ENCODE data around the gene VHLL.

DNA sequence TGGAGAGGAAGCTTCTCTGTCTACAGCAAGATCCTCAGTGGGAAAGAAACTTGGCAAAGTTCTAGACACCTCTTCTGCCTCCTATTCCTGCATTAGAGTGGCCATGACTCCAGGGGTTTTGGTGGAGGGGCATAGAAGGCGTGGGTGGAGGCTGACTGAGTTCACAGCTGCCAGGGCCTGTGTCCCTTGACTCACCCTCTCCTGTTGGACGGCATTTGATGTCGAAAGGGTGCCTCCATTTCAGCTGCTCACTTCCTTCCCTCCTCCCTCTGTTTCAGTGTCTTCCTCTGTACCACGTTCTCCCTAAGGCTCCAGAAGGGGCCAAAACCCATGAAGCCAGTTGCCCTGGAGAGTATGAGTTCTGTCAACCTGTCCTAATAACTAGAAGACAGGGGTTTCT is 14.3 kb downstream of the VHLL start:
- TF ChIP-seq TAF1 (IDR thresholded peaks at IDR 0.05; ENCODE audit: borderline replicate concordance, low read depth, low read length) (no peak), CREB1 (IDR thresholded peaks at IDR 0.05; ENCODE audit: low read depth) (no peak), NR2C2 (IDR thresholded peaks at IDR 0.05; ENCODE audit: borderline replicate concordance, control insufficient read depth, insufficient read length, low read depth) (no peak), ASH2L (IDR thresholded peaks at IDR 0.05; ENCODE audit: borderline replicate concordance, low read depth) (no peak), IKZF1 (conservative IDR thresholded peaks at IDR 0.05) (no peak)
- TF ChIP-seq, protein P1, sequence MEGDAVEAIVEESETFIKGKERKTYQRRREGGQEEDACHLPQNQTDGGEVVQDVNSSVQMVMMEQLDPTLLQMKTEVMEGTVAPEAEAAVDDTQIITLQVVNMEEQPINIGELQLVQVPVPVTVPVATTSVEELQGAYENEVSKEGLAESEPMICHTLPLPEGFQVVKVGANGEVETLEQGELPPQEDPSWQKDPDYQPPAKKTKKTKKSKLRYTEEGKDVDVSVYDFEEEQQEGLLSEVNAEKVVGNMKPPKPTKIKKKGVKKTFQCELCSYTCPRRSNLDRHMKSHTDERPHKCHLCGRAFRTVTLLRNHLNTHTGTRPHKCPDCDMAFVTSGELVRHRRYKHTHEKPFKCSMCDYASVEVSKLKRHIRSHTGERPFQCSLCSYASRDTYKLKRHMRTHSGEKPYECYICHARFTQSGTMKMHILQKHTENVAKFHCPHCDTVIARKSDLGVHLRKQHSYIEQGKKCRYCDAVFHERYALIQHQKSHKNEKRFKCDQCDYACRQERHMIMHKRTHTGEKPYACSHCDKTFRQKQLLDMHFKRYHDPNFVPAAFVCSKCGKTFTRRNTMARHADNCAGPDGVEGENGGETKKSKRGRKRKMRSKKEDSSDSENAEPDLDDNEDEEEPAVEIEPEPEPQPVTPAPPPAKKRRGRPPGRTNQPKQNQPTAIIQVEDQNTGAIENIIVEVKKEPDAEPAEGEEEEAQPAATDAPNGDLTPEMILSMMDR (IDR thresholded peaks at IDR 0.05 in 2 of 3, conservative IDR thresholded peaks at IDR 0.05 in 1 of 3; ENCODE audit: control insufficient read depth in 2 of 3, extremely low read depth in 1 of 3, insufficient read depth in 1 of 3, low read depth in 3 of 3, low read length in 3 of 3), result no peak
- TF ChIP-seq, protein P2, sequence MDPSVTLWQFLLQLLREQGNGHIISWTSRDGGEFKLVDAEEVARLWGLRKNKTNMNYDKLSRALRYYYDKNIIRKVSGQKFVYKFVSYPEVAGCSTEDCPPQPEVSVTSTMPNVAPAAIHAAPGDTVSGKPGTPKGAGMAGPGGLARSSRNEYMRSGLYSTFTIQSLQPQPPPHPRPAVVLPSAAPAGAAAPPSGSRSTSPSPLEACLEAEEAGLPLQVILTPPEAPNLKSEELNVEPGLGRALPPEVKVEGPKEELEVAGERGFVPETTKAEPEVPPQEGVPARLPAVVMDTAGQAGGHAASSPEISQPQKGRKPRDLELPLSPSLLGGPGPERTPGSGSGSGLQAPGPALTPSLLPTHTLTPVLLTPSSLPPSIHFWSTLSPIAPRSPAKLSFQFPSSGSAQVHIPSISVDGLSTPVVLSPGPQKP (IDR thresholded peaks at IDR 0.05; ENCODE audit: low read depth, low read length), result no peak

Data from GM12878 (cell line).